ENCODE results near the gene OVOL1.
"Not testable (repeated sequence)": the region's sequence is repeated elsewhere in the genome, so short reads cannot be mapped to it uniquely, and the experiment has no call there.

The OVOL1 gene

DNA sequence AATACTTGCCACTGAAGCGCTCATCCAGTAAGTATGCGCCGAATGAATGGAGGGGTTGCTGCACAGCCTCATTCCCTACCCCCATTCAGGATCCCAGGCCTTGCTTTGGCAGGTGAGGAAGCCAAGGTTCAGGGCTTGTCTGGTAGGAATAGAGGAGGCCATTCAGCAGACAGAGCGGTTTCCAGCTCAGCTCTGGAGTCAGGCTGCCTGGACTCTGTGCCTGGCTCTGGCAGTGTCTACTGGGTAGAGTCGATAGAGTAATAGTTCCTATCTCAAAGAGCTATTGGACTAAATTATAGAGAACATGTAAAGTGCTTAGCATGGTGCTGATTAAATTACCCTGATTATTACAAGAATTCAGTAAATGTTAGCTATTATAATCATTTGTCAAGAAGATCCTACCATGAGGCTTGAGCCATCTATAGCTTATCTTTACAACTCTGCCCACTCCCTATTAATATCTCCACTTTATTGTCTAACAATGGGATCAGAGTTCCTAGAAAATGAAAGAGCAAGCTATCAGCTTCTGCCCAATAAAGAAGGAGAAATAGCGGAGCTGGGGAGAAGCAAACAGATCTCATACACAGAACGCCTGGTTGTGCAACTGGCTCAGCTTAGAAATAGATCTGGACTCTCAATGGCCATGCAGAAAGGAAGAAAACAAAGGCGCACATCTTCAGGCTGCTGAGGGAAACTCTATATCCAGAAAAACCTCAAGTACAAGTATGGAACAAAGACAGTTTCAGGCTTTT is 40.3 kb downstream of the OVOL1 start:
- no peak for DNase-seq
- H3K27me3 ChIP-seq, result no peaks in the 10 kb centered on the region
- H3K4me3 ChIP-seq (ENCODE audit: low read depth, low read length), result no peak overlapping the region
- H3K36me3 ChIP-seq, result no peaks in the 10 kb centered on the region
- H3K4me1 ChIP-seq, result no peaks in the 10 kb centered on the region
- TF ChIP-seq, protein P1, sequence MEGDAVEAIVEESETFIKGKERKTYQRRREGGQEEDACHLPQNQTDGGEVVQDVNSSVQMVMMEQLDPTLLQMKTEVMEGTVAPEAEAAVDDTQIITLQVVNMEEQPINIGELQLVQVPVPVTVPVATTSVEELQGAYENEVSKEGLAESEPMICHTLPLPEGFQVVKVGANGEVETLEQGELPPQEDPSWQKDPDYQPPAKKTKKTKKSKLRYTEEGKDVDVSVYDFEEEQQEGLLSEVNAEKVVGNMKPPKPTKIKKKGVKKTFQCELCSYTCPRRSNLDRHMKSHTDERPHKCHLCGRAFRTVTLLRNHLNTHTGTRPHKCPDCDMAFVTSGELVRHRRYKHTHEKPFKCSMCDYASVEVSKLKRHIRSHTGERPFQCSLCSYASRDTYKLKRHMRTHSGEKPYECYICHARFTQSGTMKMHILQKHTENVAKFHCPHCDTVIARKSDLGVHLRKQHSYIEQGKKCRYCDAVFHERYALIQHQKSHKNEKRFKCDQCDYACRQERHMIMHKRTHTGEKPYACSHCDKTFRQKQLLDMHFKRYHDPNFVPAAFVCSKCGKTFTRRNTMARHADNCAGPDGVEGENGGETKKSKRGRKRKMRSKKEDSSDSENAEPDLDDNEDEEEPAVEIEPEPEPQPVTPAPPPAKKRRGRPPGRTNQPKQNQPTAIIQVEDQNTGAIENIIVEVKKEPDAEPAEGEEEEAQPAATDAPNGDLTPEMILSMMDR (IDR thresholded peaks at IDR 0.05; ENCODE audit: low read depth, low read length), result no peak
- H3K9me3 ChIP-seq, result no peaks in the 10 kb centered on the region

DNA sequence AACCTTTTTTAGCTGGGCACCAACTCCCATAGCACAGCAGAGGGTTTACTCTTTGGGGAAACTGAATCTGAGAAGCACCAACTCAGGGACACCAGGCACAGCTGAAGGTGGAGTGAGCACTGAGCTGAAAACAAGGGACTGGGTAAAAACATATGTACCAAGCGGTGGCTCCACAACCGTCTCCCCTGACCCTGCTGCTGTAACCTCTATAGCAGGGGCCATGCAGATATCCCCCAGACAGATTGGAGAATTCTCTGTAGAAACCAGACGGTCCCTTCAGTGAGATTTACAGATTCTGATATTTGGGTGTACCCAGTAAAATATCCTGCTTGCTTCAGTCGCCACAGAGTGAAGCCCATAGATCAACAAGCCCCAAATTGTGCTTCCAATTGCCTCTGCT is 42.6 kb downstream of the OVOL1 start:
- Histone ChIP-seq H3K4me1 (no peaks in the 10 kb centered on the region), H3K27me3 (no peaks in the 10 kb centered on the region), H3K9me3 (no peaks in the 10 kb centered on the region), H3K36me3 (no peaks in the 10 kb centered on the region), H3K4me3 (ENCODE audit: low read depth, low read length) (no peak overlapping the region)
- no peak for DNase-seq
- TF ChIP-seq, protein P1 (IDR thresholded peaks at IDR 0.05; ENCODE audit: low read depth, low read length), result no peak

DNA sequence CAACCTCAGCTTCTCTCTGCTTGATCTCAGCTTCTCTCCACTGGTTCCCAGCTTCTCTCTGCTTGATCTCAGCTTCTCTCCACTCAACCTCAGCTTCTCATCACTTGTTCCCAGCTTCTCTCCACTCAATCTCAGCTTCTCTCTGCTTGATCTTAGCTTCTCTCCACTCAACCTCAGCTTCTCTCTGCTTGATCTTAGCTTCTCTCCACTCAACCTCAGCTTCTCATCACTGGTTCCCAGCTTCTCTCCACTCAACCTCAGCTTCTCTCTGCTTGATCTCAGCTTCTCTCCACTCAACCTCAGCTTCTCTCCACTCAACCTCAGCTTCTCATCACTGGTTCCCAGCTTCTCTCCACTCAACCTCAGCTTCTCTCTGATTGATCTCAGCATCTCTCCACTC is 45.4 kb downstream of the OVOL1 start:
- H3K27me3 ChIP-seq; H3K9me3 ChIP-seq; H3K4me1 ChIP-seq; H3K4me3 ChIP-seq (ENCODE audit: low read depth, low read length); DNase-seq; H3K36me3 ChIP-seq: not testable (repeated sequence)

DNA sequence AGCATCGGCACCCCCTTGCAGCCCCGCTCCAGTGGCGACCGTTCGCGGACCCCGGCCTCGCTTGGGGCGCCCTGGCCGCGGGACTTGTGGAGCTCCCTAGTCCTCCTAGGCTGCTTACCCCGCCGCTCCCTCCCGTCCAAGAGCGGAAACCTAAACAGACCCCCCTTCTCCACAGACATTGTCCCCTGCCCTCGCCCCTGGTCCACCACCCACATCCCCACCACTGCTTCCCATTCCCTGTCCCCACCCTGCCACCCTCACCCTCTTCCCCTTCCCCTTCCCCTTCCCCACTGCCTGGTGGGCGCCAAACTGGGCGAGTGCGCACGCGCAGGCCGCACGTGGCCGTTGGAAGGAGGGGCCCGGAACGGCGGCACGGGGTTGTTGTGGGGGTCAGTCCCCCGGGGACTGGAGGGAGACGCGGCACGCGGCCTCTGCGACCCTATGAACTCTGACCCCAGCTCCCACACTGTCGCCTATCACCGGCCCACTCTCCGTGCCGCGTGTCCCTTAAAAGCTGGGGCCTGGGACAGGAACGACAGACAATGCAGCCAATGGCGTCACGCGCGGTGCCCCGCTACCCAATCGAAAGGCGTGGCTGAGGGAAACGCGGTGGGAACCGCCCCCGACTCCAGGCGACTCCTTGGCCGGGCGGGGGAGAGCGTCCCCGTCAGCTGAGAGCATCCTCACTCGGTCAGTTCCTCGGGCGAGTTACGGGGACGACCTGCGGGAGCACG is 46.6 kb downstream of the OVOL1 start, which contains the start of gene SNX32:
Gene SNX32, plus strand, starts transcription at position 667 of the 734 bp plus-strand sequence. CDS start 103 bp downstream, outside the sequence.
- DNase-seq, result peak; percentile 96
- H3K9me3 ChIP-seq, result no peaks in the 10 kb centered on the region
- H3K4me1 ChIP-seq, result no peaks in the 10 kb centered on the region
- peak within 1 kb of the TSS; percentile 86 for H3K4me3 ChIP-seq (ENCODE audit: low read depth, low read length)
- no peaks in the 10 kb centered on the region for H3K27me3 ChIP-seq
- no peaks in the 10 kb centered on the region for H3K36me3 ChIP-seq
- TF ChIP-seq, protein P1 (IDR thresholded peaks at IDR 0.05; ENCODE audit: low read depth, low read length), result no peak

DNA sequence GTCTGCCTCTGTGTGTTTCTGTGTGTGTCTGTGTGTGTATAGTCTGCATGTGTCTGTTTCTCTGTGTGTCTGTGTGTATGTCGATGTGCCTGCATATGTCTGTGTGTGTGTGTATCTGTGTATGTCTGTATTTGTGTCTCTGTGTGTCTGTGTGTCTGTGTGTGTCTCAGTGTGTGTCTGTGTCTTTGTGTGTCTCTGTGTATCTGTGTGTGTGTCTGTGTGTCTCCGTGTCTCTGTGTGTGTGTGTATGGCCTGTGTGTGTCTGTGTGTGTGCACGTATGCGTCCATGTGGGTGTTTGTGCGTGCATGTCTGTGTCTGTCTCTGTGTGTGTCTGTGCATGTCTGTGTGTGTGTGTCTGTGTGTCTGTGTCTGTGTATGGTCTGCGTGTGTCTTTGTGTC is 47.3 kb downstream of the OVOL1 start:
- no peak for DNase-seq
- peak overlapping the region; percentile 86 for H3K4me3 ChIP-seq (ENCODE audit: low read depth, low read length)
- H3K4me1 ChIP-seq, result no peaks in the 10 kb centered on the region

DNA sequence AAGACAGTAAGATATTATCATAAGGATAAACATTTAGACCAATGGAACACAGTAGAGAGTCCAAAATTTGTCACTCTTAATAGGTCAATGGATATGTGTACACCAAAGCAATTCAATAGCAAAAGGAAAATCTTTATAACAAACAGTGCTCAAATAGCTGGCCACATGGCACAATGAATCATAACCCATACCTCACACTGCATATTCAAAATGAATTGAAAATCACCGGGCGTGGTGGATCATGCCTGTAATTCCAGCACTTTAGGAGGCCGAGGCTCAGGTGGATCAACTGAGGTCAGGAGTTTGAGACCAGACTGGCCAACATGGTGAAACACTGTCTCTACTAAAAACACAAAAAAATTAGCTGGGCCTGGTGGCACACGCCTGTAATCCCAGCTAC is 55.3 kb downstream of the OVOL1 start:
- Histone ChIP-seq H3K9me3 (no peaks in the 10 kb centered on the region), H3K27me3 (no peaks in the 10 kb centered on the region), H3K4me3 (ENCODE audit: low read depth, low read length) (no peak overlapping the region), H3K36me3 (no peaks in the 10 kb centered on the region), H3K4me1 (no peaks in the 10 kb centered on the region)
- DNase-seq, result no peak
- TF ChIP-seq, protein P1 (IDR thresholded peaks at IDR 0.05; ENCODE audit: low read depth, low read length), result no peak

More for the DNA sequence above, 47.3 kb downstream of the OVOL1 start:
- TF ChIP-seq, protein P1 (IDR thresholded peaks at IDR 0.05; ENCODE audit: low read depth, low read length), result no peak
- no peaks in the 10 kb centered on the region for H3K36me3 ChIP-seq
- H3K9me3 ChIP-seq, result no peaks in the 10 kb centered on the region
- no peaks in the 10 kb centered on the region for H3K27me3 ChIP-seq
